GM12874 (cell line): Measurements from ENCODE around the gene GAREM1.

ENCODE experiments used
- CTCF ChIP-seq: IDR thresholded peaks from 2 replicates; pipeline ENCODE4 v1.5.1; 2011; ENCODE audit warnings: low read depth, mild to moderate bottlenecking, control low read depth, low read length, moderate library complexity; ENCODE audit not compliant: insufficient read depth

Gene GAREM1

DNA sequence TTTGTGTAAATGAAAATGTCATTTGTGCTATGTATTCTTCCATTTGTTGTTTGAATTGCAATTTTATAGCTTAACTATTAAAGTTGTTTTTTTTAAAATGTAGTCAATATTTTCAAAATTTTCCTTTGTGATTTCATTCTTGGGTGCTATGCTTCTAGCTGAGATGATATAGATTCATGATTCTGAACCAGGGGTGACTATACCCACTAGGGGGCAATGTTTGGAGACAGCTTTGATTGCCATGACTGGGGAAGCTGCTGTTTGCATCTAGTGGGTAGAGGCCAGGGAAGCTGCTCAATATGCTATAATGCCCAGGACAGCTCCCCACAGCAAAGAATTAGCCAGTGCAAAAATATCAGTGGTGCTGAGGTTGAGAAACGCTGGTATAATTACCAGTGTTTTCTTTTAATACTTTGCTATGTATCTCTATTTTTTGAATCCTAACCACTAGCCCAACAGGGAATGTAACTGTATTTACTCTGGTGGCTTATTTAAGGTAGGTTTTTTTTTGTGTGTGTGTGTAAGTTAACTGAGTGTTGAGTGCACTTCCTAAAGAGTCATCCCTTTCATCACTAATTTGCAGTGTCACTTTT is 181.1 kb downstream of the GAREM1 start:
- TF ChIP-seq CTCF = peak; percentile 64

GRCh38 chr18:32287873-32288272 is 182.8 kb downstream of the GAREM1 start:
- TF ChIP-seq CTCF = no peak

DNA sequence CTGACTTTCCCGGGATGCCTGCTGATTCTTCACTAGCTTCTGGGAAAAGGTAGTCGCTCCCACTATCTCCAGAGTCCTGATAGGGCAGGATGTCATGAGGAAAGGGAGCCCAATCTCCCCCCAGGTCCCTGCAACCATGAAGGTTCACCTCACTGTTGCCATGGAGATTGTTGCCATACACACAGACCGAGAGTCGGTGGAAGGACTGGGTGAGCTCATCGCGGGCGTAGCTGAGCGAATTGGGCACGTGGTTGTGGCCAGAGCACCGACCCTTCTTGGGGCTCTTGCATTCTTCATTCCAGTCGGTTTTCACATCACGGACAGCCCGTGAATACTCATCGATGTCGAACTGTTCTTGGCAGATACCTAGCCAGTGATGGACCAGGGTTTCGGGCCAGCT is 183.4 kb downstream of the GAREM1 start:
- TF ChIP-seq CTCF = no peak

- no peak for TF ChIP-seq CTCF
Observed at GRCh38 chr18:32286749-32287148, 183.9 kb downstream of the GAREM1 start.

- TF ChIP-seq CTCF = no peak
Observed at GRCh38 chr18:32284284-32284683, 186.4 kb downstream of the GAREM1 start.

GRCh38 chr18:32280911-32281310 is 189.8 kb downstream of the GAREM1 start:
- TF ChIP-seq CTCF = no peak

GRCh38 chr18:32280188-32280783 is 190.4 kb downstream of the GAREM1 start:
- TF ChIP-seq CTCF = no peak
